Ascending aorta (tissue), 2 donors: ENCODE measurements around the gene FLT3. TPM values are rescaled to one million over a fixed set of nuclear protein-coding genes. Genes with fewer than 3 reads are reported as not detected.
"Not testable (repeated sequence)": the region's sequence is repeated elsewhere in the genome, so short reads cannot be mapped to it uniquely, and the experiment has no call there.

Experiments
- DNase-seq, 2 donors: peaks; one replicate each; pipeline ENCODE4 v3.0.0-alpha.2; 2019; ENCODE audit warnings: low spot score in 2 of 2
- H3K27ac ChIP-seq, 2 donors: fragments of 200-600 bp; sonication (generic); one replicate each; pipeline ENCODE4 v1.5.1; 2016 to 2017; ENCODE audit warnings: mild to moderate bottlenecking in 1 of 2
- H3K27me3 ChIP-seq: fragments of 200-600 bp; sonication (generic); one replicate; pipeline ENCODE4 v1.5.1; 2017
- H3K36me3 ChIP-seq, 2 donors: fragments of 200-600 bp; sonication (generic); one replicate each; pipeline ENCODE4 v1.5.1; 2016
- H3K4me1 ChIP-seq, 2 donors: fragments of 200-600 bp; sonication (generic); one replicate each; pipeline ENCODE4 v1.5.1; 2016 to 2017; ENCODE audit warnings: mild to moderate bottlenecking in 1 of 2
- H3K4me3 ChIP-seq, 2 donors: fragments of 200-600 bp; sonication (generic); one replicate each; pipeline ENCODE4 v1.5.1; 2016 to 2017; ENCODE audit warnings: mild to moderate bottlenecking in 1 of 2
- H3K9me3 ChIP-seq, 2 donors: fragments of 200-600 bp; sonication (generic); one replicate each; pipeline ENCODE4 v1.5.1; 2016
- CTCF ChIP-seq, 3 experiments: fragments of 200-600 bp in 2 of 3; fragments of 450-650 bp in 1 of 3; sonication (generic) in 2 of 3; IDR thresholded peaks; one replicate each; pipeline ENCODE4 v1.5.1; 2016 to 2019; ENCODE audit warnings: antibody characterized with exemption in 3 of 3, mild to moderate bottlenecking in 1 of 3, moderate library complexity in 1 of 3
- intact Hi-C: fragments of 100-400 bp; cut with DNase I; formaldehyde crosslinking; loops from one replicate; pipeline ENCODE4 v1.15.1; 2023
- total RNA-seq: library from RNA; depleted of rRNA; stranded (reverse); fragments of >200 nt; gene quantifications from one replicate; pipeline ENCODE4 v1.1.0, GENCODE V29; 2016

FLT3 gene
- total RNA-seq, 1 donor from 2014 or later, result not detected

GRCh38 chr13:28041501-28041900 is 58.9 kb downstream of the FLT3 start:
- Histone ChIP-seq H3K9me3 (no peaks in the 10 kb centered on the region), H3K27me3 (no peaks in the 10 kb centered on the region), H3K27ac (no peak overlapping the region), H3K4me1 (no peaks in the 10 kb centered on the region), H3K4me3 (no peak overlapping the region), H3K36me3 (no peaks in the 10 kb centered on the region)
- intact Hi-C loops, result no loop called here
- TF ChIP-seq CTCF (IDR thresholded peaks at IDR 0.05), result no peak
- no peak for DNase-seq

- H3K9me3 ChIP-seq, result no peaks in the 10 kb centered on the region
- H3K4me1 ChIP-seq, result no peaks in the 10 kb centered on the region
- H3K27me3 ChIP-seq, result no peaks in the 10 kb centered on the region
- intact Hi-C loops, result no loop called here
- TF ChIP-seq CTCF (IDR thresholded peaks at IDR 0.05), result no peak
- DNase-seq, result no peak
- no peak overlapping the region for H3K27ac ChIP-seq
- no peaks in the 10 kb centered on the region for H3K36me3 ChIP-seq
- no peak overlapping the region for H3K4me3 ChIP-seq
These were observed 59.3 kb downstream of the FLT3 start for GRCh38 chr13:28041031-28041461.

GRCh38 chr13:28037399-28037798 is 63.0 kb downstream of the FLT3 start:
- intact Hi-C loops, result no loop called here

GRCh38 chr13:28035146-28035782 is 65.1 kb downstream of the FLT3 start:
- DNase-seq, result no peak
- no peaks in the 10 kb centered on the region for H3K9me3 ChIP-seq
- intact Hi-C loops, result no loop called here
- no peak for TF ChIP-seq CTCF (IDR thresholded peaks at IDR 0.05)
- H3K4me1 ChIP-seq, result no peaks in the 10 kb centered on the region
- no peak overlapping the region for H3K4me3 ChIP-seq
- H3K27me3 ChIP-seq, result no peaks in the 10 kb centered on the region
- no peaks in the 10 kb centered on the region for H3K36me3 ChIP-seq
- H3K27ac ChIP-seq, result no peak overlapping the region

More at GRCh38 chr13:28037399-28037798, 63.0 kb downstream of the FLT3 start:
- H3K36me3 ChIP-seq, result no peaks in the 10 kb centered on the region
- H3K9me3 ChIP-seq, result no peaks in the 10 kb centered on the region
- no peak for TF ChIP-seq CTCF (IDR thresholded peaks at IDR 0.05)
- no peaks in the 10 kb centered on the region for H3K27me3 ChIP-seq
- H3K4me3 ChIP-seq, result no peak overlapping the region
- no peaks in the 10 kb centered on the region for H3K4me1 ChIP-seq
- no peak for DNase-seq
- H3K27ac ChIP-seq, result no peak overlapping the region

GRCh38 chr13:28033894-28034655 is 66.3 kb downstream of the FLT3 start:
- DNase-seq, result no peak
- Histone ChIP-seq H3K27me3 (no peaks in the 10 kb centered on the region), H3K27ac (no peak overlapping the region), H3K36me3 (no peaks in the 10 kb centered on the region), H3K9me3 (no peaks in the 10 kb centered on the region), H3K4me3 (no peak overlapping the region), H3K4me1 (no peaks in the 10 kb centered on the region)
- intact Hi-C loops, result no loop called here
- TF ChIP-seq CTCF (IDR thresholded peaks at IDR 0.05), result no peak

GRCh38 chr13:28032438-28032837 is 67.9 kb downstream of the FLT3 start:
- H3K36me3 ChIP-seq, intact Hi-C loops, DNase-seq, H3K4me3 ChIP-seq, H3K27ac ChIP-seq, H3K27me3 ChIP-seq, H3K9me3 ChIP-seq, H3K4me1 ChIP-seq: not testable (repeated sequence)
